H1 (cell line): ENCODE measurements around the gene EXTL2. TPM values are rescaled to one million over a fixed set of nuclear protein-coding genes. Genes with fewer than 3 reads are reported as not detected.

Source experiments
- ASH2L ChIP-seq: fragments of 200-600, 300-600 bp; sonication (generic); IDR thresholded peaks from one replicate; pipeline ENCODE4 v1.7.1; 2017; ENCODE audit warnings: low read length
- CREB1 ChIP-seq: IDR thresholded peaks from 2 replicates; pipeline ENCODE4 v1.6.1; 2012; ENCODE audit warnings: inconsistent platforms
- POLR2A ChIP-seq, 2 experiments: IDR thresholded peaks; 1 replicate in 1 of 2; 2 replicates in 1 of 2; pipeline ENCODE4 v1.6.1; 2011; ENCODE audit warnings: low read depth in 2 of 2, low read length in 2 of 2, mild to moderate bottlenecking in 2 of 2; ENCODE audit errors: control extremely low read depth in 1 of 2
- SRF ChIP-seq: IDR thresholded peaks from 2 replicates; pipeline ENCODE4 v1.6.1; 2011; ENCODE audit warnings: mild to moderate bottlenecking, low read depth, low read length, moderate library complexity
- TAF7 ChIP-seq: optimal IDR thresholded peaks from 2 replicates; pipeline ENCODE3; 2011; ENCODE audit warnings: low read depth, mild to moderate bottlenecking, inconsistent platforms, low read length, moderate library complexity, borderline replicate concordance
- TCF12 ChIP-seq: IDR thresholded peaks from 2 replicates; pipeline ENCODE4 v1.6.1; 2011; ENCODE audit warnings: low read depth, mild to moderate bottlenecking, low read length
- TEAD4 ChIP-seq: IDR thresholded peaks from 2 replicates; pipeline ENCODE4 v1.6.1; 2012; ENCODE audit warnings: low read depth, low read length, inconsistent platforms, mixed read lengths
- YY1 ChIP-seq: IDR thresholded peaks from 2 replicates; pipeline ENCODE4 v1.6.1; 2011; ENCODE audit warnings: low read depth, mild to moderate bottlenecking, low read length
- polyA plus RNA-seq, 7 experiments: library from polyadenylated mRNA; depleted of rRNA in 3 of 7; stranded (reverse) in 5 of 7; unstranded in 2 of 7; fragments of >200 nt in 5 of 7; fragments of 200-250 nt in 2 of 7; gene quantifications; 1 replicate in 5 of 7; 2 replicates in 1 of 7; 4 replicates in 1 of 7; pipeline versions ENCODE4 v1.2.1 to v1.2.3, GENCODE V29; 2011 to 2013; ENCODE audit warnings: missing spikeins in 2 of 7, mixed read lengths in 2 of 7
- total RNA-seq: library from RNA; stranded (reverse); fragmentation: NEBNext Ultra II Directional; extraction: Animal tissue kit (Norgen Biotek cat#: 25700); gene quantifications from 2 replicates; pipeline ENCODE4 v1.2.1, GENCODE V29; 2021
- TF ChIP-seq, protein P1 (sequence below): fragments of 300-600 bp; sonication (generic); IDR thresholded peaks from 2 replicates; pipeline ENCODE4 v1.7.1; 2012; ENCODE audit warnings: low read length, moderate library complexity, mild to moderate bottlenecking, inconsistent platforms; ENCODE audit not compliant: insufficient replicate concordance
- TF ChIP-seq, protein P2 (sequence below): IDR thresholded peaks from 2 replicates; pipeline ENCODE4 v1.6.1; 2012; ENCODE audit warnings: inconsistent platforms

The EXTL2 gene
- total and polyA plus RNA-seq, 2 of the 8 experiments (the other 6 are each of a cell fraction or from before 2014, with no cell fraction given): 27.1 to 54.7 TPM

DNA sequence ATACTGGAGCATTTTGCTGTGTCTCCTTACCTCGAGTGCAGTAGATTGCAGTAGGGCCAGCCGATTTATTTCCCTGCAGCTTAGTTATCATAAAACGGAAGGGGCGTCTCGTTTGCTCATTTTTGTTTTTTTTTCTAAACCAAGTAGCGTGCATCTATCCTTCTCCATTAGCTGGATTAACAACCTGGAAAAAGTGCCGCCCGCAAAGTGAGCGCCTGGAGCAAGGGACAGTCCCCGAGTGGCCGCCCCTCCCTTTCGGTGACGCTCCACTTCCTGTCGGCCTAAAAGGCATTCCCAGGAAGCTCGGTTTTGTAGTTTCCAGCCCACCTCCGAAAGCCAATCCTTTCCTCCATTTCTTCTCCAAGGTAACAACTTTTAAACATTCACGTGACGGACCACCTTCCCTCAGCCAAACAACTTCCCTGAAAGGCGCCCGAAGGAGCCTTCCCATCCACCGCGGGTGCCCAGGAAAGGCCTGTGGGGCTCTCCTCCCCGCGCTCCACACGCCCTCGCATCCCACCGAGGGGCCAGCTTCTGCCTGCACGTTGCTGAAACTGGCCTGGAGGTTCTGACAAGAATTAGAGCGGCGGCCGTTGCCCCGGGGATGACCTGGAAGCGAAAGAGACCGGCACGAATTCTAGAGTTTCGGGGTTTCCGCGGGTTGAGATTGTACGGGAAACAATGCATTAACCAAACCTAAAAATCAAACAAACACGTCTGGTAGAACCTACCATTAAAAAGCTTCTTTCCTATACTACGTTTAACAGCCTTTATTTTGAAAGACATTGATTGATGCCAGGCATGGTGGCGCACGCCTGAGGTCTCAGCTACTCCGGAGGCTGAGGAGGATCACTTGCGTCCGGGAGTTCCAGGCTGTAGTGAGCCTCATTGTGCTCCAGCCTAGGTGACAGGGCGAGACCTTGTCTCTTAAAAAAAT lies at the start of gene EXTL2 (continued):
- TF ChIP-seq, protein P1, sequence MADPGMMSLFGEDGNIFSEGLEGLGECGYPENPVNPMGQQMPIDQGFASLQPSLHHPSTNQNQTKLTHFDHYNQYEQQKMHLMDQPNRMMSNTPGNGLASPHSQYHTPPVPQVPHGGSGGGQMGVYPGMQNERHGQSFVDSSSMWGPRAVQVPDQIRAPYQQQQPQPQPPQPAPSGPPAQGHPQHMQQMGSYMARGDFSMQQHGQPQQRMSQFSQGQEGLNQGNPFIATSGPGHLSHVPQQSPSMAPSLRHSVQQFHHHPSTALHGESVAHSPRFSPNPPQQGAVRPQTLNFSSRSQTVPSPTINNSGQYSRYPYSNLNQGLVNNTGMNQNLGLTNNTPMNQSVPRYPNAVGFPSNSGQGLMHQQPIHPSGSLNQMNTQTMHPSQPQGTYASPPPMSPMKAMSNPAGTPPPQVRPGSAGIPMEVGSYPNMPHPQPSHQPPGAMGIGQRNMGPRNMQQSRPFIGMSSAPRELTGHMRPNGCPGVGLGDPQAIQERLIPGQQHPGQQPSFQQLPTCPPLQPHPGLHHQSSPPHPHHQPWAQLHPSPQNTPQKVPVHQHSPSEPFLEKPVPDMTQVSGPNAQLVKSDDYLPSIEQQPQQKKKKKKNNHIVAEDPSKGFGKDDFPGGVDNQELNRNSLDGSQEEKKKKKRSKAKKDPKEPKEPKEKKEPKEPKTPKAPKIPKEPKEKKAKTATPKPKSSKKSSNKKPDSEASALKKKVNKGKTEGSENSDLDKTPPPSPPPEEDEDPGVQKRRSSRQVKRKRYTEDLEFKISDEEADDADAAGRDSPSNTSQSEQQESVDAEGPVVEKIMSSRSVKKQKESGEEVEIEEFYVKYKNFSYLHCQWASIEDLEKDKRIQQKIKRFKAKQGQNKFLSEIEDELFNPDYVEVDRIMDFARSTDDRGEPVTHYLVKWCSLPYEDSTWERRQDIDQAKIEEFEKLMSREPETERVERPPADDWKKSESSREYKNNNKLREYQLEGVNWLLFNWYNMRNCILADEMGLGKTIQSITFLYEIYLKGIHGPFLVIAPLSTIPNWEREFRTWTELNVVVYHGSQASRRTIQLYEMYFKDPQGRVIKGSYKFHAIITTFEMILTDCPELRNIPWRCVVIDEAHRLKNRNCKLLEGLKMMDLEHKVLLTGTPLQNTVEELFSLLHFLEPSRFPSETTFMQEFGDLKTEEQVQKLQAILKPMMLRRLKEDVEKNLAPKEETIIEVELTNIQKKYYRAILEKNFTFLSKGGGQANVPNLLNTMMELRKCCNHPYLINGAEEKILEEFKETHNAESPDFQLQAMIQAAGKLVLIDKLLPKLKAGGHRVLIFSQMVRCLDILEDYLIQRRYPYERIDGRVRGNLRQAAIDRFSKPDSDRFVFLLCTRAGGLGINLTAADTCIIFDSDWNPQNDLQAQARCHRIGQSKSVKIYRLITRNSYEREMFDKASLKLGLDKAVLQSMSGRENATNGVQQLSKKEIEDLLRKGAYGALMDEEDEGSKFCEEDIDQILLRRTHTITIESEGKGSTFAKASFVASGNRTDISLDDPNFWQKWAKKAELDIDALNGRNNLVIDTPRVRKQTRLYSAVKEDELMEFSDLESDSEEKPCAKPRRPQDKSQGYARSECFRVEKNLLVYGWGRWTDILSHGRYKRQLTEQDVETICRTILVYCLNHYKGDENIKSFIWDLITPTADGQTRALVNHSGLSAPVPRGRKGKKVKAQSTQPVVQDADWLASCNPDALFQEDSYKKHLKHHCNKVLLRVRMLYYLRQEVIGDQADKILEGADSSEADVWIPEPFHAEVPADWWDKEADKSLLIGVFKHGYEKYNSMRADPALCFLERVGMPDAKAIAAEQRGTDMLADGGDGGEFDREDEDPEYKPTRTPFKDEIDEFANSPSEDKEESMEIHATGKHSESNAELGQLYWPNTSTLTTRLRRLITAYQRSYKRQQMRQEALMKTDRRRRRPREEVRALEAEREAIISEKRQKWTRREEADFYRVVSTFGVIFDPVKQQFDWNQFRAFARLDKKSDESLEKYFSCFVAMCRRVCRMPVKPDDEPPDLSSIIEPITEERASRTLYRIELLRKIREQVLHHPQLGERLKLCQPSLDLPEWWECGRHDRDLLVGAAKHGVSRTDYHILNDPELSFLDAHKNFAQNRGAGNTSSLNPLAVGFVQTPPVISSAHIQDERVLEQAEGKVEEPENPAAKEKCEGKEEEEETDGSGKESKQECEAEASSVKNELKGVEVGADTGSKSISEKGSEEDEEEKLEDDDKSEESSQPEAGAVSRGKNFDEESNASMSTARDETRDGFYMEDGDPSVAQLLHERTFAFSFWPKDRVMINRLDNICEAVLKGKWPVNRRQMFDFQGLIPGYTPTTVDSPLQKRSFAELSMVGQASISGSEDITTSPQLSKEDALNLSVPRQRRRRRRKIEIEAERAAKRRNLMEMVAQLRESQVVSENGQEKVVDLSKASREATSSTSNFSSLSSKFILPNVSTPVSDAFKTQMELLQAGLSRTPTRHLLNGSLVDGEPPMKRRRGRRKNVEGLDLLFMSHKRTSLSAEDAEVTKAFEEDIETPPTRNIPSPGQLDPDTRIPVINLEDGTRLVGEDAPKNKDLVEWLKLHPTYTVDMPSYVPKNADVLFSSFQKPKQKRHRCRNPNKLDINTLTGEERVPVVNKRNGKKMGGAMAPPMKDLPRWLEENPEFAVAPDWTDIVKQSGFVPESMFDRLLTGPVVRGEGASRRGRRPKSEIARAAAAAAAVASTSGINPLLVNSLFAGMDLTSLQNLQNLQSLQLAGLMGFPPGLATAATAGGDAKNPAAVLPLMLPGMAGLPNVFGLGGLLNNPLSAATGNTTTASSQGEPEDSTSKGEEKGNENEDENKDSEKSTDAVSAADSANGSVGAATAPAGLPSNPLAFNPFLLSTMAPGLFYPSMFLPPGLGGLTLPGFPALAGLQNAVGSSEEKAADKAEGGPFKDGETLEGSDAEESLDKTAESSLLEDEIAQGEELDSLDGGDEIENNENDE: no peak
- TF ChIP-seq, protein P2, sequence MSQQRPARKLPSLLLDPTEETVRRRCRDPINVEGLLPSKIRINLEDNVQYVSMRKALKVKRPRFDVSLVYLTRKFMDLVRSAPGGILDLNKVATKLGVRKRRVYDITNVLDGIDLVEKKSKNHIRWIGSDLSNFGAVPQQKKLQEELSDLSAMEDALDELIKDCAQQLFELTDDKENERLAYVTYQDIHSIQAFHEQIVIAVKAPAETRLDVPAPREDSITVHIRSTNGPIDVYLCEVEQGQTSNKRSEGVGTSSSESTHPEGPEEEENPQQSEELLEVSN: no peak
- TF ChIP-seq YY1 (peak; percentile 60), POLR2A (IDR thresholded peaks at IDR 0.05; ENCODE audit: control extremely low read depth in 1 of 2, low read depth in 2 of 2, low read length in 2 of 2) (peak; percentile 27 to 46; a peak in 2 of 3 replicates), ASH2L (peak; percentile 80), TCF12 (no peak), TAF7 (no peak), CREB1 (peak; percentile 81), TEAD4 (peak; percentile 29; the same call in 1 of the 2 replicates), SRF (no peak)
